Neural cell (in vitro differentiated cells): ENCODE data around the gene SVOPL. TPM values are rescaled to one million over a fixed set of nuclear protein-coding genes. Genes with fewer than 3 reads are reported as not detected.

Source experiments
- H2AFZ ChIP-seq: fragments of 200-600, 300-800 bp; sonication (generic), shearing (Covaris generic); 2 replicates; pipeline ENCODE4 v1.6.0; 2014; ENCODE audit warnings: low read depth, mild to moderate bottlenecking, antibody characterized with exemption, low read length, moderate library complexity
- H3F3A ChIP-seq: fragments of 200-600 bp; shearing (Covaris generic); 2 replicates; pipeline ENCODE4 v1.6.1; 2016; ENCODE audit warnings: mild to moderate bottlenecking, moderate library complexity, mixed read lengths, antibody characterized with exemption, low read length; ENCODE audit not compliant: insufficient read depth, poor library complexity, severe bottlenecking
- H3K27ac ChIP-seq: fragments of 200-600, 300-800 bp; sonication (generic), shearing (Covaris generic); 2 replicates; pipeline ENCODE4 v1.5.1; 2014; ENCODE audit warnings: mild to moderate bottlenecking, low read length, moderate library complexity
- H3K27me3 ChIP-seq: fragments of 300-800, 200-600 bp; sonication (generic), shearing (Covaris generic); 2 replicates; pipeline ENCODE4 v1.6.0; 2014; ENCODE audit warnings: mild to moderate bottlenecking, low read depth, low read length, moderate library complexity; ENCODE audit not compliant: insufficient read depth
- H3K36me3 ChIP-seq: fragments of 300-800, 200-600 bp; sonication (generic), shearing (Covaris generic); 2 replicates; pipeline ENCODE4 v1.5.1; 2014; ENCODE audit warnings: mild to moderate bottlenecking, antibody characterized with exemption, low read length, moderate library complexity; ENCODE audit not compliant: insufficient read depth
- H3K4me2 ChIP-seq: fragments of 300-800, 200-600 bp; sonication (generic), shearing (Covaris generic); 2 replicates; pipeline ENCODE4 v1.6.0; 2014; ENCODE audit warnings: mild to moderate bottlenecking, low read length
- H3K4me3 ChIP-seq: fragments of 300-800, 200-600 bp; sonication (generic), shearing (Covaris generic); 2 replicates; pipeline ENCODE4 v1.5.1; 2014; ENCODE audit warnings: mild to moderate bottlenecking, low read length, moderate library complexity
- H3K79me2 ChIP-seq: fragments of 200-600 bp; shearing (Covaris generic); replicated peaks from 2 replicates; pipeline ENCODE4 v1.6.0; 2014; ENCODE audit warnings: mild to moderate bottlenecking, low read length, moderate library complexity; ENCODE audit not compliant: insufficient read depth
- H3K9ac ChIP-seq: fragments of 300-800, 200-600 bp; sonication (generic), shearing (Covaris generic); 2 replicates; pipeline ENCODE4 v1.6.1; 2016; ENCODE audit warnings: mild to moderate bottlenecking, low read length, mixed read lengths
- H3K9me2 ChIP-seq: fragments of 200-600 bp; shearing (Covaris generic); 2 replicates; pipeline ENCODE4 v1.6.1; 2016; ENCODE audit warnings: mild to moderate bottlenecking, low read length, mixed read lengths; ENCODE audit not compliant: insufficient read depth
- H3K9me3 ChIP-seq: fragments of 200-600, 300-800 bp; sonication (generic), shearing (Covaris generic); 2 replicates; pipeline ENCODE4 v1.6.1; 2016; ENCODE audit warnings: mild to moderate bottlenecking, mixed run types, low read length, moderate library complexity, mixed read lengths
- H4K20me1 ChIP-seq: fragments of 200-600 bp; shearing (Covaris generic); 2 replicates; pipeline ENCODE4 v1.6.1; 2016; ENCODE audit warnings: mild to moderate bottlenecking, mixed run types; ENCODE audit not compliant: insufficient read depth
- EP300 ChIP-seq: fragments of 450-650 bp; conservative IDR thresholded peaks from 2 replicates; pipeline ENCODE4 v1.6.1; 2014; ENCODE audit warnings: antibody characterized with exemption, mild to moderate bottlenecking, moderate library complexity; ENCODE audit not compliant: poor library complexity, severe bottlenecking
- EZH2 ChIP-seq: fragments of 200-600, 300-800 bp; shearing (Covaris generic), sonication (generic); IDR thresholded peaks from 2 replicates; pipeline ENCODE4 v1.6.1; 2014; ENCODE audit warnings: antibody characterized with exemption, low read length, borderline replicate concordance, mild to moderate bottlenecking; ENCODE audit not compliant: insufficient read depth, poor library complexity, severe bottlenecking
- MXI1 ChIP-seq: fragments of 450-650 bp; conservative IDR thresholded peaks from 2 replicates; pipeline ENCODE4 v1.6.1; 2014; ENCODE audit warnings: antibody characterized with exemption, mild to moderate bottlenecking; ENCODE audit not compliant: poor library complexity, severe bottlenecking
- POLR2AphosphoS5 ChIP-seq: IDR thresholded peaks from 2 replicates; pipeline ENCODE4 v1.6.1; 2012
- RAD21 ChIP-seq: fragments of 450-650 bp; conservative IDR thresholded peaks from 2 replicates; pipeline ENCODE4 v1.6.1; 2014; ENCODE audit warnings: antibody characterized with exemption, mild to moderate bottlenecking, moderate library complexity
- SMC3 ChIP-seq: fragments of 450-650 bp; conservative IDR thresholded peaks from 2 replicates; pipeline ENCODE4 v1.6.1; 2014; ENCODE audit warnings: antibody characterized with exemption, mild to moderate bottlenecking, moderate library complexity; ENCODE audit not compliant: poor library complexity
- TAF1 ChIP-seq: IDR thresholded peaks from 2 replicates; pipeline ENCODE4 v1.6.1; 2012; ENCODE audit warnings: low read depth
- polyA plus RNA-seq: library from polyadenylated mRNA; depleted of rRNA; stranded (reverse); fragments of >200 nt; gene quantifications from 2 replicates; pipeline ENCODE4 v1.2.3, GENCODE V29; 2014
- TF ChIP-seq, protein P1 (sequence below): fragments of 450-650 bp; IDR thresholded peaks from 2 replicates; pipeline ENCODE4 v1.5.1; 2014; ENCODE audit warnings: antibody characterized with exemption, mild to moderate bottlenecking, moderate library complexity; ENCODE audit not compliant: poor library complexity, severe bottlenecking
- TF ChIP-seq, protein P2 (sequence below): IDR thresholded peaks from 2 replicates; pipeline ENCODE4 v1.6.1; 2012; ENCODE audit warnings: borderline replicate concordance

SVOPL gene
- polyA plus RNA-seq, 1 donor from 2014 or later: 0.93 TPM

DNA sequence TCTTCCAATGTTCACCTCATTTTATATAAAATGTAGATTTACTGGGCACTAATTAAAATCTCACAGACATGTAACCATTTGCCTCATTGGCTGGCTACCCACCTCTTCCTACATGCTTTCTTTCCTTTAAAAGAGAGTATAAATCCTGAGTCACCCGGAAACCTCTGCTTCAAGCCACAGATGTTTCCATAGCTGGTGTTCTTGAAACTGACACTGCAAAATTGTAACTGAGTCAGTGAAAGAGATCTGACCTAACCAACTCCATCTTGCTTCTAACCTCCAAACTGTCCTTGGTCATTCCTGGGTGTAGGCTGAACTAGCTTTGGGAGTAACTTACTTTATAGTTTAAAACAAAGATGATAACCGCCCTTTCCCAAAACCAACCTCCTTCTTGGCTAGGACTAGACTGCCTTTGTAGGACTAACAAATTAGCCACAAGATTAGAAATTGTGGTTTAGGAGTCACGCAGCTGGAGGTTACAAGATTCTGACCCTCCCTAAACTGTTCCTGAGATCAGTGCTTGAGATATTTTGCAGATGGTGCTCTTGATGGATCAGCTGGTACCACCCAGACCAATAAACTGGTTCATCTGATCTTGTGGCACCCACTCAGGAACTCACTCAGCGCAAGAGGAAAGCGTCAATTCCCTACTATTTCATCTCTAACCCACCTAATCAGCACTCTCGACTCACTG is 33.5 kb downstream of the SVOPL start:
- H3K36me3 ChIP-seq: no peaks in the 10 kb centered on the region
- no peaks in the 10 kb centered on the region for H3F3A ChIP-seq
- H2AFZ ChIP-seq: no peak overlapping the region
- H4K20me1 ChIP-seq: no peaks in the 10 kb centered on the region
- no peaks in the 10 kb centered on the region for H3K79me2 ChIP-seq
- H3K27ac ChIP-seq: no peak overlapping the region
- no peaks in the 10 kb centered on the region for H3K27me3 ChIP-seq
- TF ChIP-seq TAF1 (no peak), RAD21 (no peak), EZH2 (no peak), POLR2AphosphoS5 (no peak), EP300 (no peak)
- TF ChIP-seq, protein P1, sequence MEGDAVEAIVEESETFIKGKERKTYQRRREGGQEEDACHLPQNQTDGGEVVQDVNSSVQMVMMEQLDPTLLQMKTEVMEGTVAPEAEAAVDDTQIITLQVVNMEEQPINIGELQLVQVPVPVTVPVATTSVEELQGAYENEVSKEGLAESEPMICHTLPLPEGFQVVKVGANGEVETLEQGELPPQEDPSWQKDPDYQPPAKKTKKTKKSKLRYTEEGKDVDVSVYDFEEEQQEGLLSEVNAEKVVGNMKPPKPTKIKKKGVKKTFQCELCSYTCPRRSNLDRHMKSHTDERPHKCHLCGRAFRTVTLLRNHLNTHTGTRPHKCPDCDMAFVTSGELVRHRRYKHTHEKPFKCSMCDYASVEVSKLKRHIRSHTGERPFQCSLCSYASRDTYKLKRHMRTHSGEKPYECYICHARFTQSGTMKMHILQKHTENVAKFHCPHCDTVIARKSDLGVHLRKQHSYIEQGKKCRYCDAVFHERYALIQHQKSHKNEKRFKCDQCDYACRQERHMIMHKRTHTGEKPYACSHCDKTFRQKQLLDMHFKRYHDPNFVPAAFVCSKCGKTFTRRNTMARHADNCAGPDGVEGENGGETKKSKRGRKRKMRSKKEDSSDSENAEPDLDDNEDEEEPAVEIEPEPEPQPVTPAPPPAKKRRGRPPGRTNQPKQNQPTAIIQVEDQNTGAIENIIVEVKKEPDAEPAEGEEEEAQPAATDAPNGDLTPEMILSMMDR: no peak
- H3K9me2 ChIP-seq: no peaks in the 10 kb centered on the region
- H3K9me3 ChIP-seq: no peaks in the 10 kb centered on the region
- no peak overlapping the region for H3K9ac ChIP-seq
- H3K4me2 ChIP-seq: no peak overlapping the region
- no peak overlapping the region for H3K4me3 ChIP-seq

DNA sequence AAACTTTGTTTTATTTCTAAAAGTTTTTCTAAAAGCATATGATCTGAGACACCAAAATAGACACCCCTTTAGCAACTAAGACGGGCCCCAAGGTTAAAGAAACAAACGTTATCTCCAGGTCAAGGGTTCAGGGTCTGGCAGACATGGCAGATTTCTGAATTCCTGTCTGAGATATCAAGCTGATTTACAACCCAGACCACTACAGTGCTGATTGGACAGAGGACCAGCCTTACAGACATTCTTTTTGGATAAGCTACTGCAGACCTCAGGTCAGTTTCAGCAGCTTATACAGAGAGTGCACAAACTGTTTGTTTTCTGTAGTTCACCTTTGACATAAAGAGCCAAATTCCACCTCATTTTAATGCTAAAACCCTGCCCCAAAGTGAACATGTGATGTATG is 34.8 kb downstream of the SVOPL start:
- Histone ChIP-seq H3K36me3 (no peaks in the 10 kb centered on the region), H3K27ac (no peak overlapping the region), H3K9ac (no peak overlapping the region), H3K9me3 (no peaks in the 10 kb centered on the region), H3F3A (no peaks in the 10 kb centered on the region), H3K79me2 (no peaks in the 10 kb centered on the region), H2AFZ (no peak overlapping the region), H3K27me3 (no peaks in the 10 kb centered on the region), H3K4me3 (no peak overlapping the region), H3K9me2 (no peaks in the 10 kb centered on the region), H3K4me2 (no peak overlapping the region), H4K20me1 (no peaks in the 10 kb centered on the region)
- TF ChIP-seq, protein P1: no peak
- TF ChIP-seq EP300 (no peak), EZH2 (no peak), MXI1 (no peak), RAD21 (no peak), SMC3 (no peak), TAF1 (no peak), POLR2AphosphoS5 (no peak)
- TF ChIP-seq, protein P2, sequence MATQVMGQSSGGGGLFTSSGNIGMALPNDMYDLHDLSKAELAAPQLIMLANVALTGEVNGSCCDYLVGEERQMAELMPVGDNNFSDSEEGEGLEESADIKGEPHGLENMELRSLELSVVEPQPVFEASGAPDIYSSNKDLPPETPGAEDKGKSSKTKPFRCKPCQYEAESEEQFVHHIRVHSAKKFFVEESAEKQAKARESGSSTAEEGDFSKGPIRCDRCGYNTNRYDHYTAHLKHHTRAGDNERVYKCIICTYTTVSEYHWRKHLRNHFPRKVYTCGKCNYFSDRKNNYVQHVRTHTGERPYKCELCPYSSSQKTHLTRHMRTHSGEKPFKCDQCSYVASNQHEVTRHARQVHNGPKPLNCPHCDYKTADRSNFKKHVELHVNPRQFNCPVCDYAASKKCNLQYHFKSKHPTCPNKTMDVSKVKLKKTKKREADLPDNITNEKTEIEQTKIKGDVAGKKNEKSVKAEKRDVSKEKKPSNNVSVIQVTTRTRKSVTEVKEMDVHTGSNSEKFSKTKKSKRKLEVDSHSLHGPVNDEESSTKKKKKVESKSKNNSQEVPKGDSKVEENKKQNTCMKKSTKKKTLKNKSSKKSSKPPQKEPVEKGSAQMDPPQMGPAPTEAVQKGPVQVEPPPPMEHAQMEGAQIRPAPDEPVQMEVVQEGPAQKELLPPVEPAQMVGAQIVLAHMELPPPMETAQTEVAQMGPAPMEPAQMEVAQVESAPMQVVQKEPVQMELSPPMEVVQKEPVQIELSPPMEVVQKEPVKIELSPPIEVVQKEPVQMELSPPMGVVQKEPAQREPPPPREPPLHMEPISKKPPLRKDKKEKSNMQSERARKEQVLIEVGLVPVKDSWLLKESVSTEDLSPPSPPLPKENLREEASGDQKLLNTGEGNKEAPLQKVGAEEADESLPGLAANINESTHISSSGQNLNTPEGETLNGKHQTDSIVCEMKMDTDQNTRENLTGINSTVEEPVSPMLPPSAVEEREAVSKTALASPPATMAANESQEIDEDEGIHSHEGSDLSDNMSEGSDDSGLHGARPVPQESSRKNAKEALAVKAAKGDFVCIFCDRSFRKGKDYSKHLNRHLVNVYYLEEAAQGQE: no peak
